A549 (cell line): Measurements from ENCODE around the gene BSDC1. TPM values are rescaled to one million over a fixed set of nuclear protein-coding genes. Genes with fewer than 3 reads are reported as not detected.

ENCODE experiments used
- ATAC-seq, 2 experiments: fragments of 200-7000 bp in 1 of 2; fragments of >200 bp in 1 of 2; cut with Nextera tagmentation in 1 of 2; cut with Tn5 transposase in 1 of 2; 3 replicates each; pipeline versions ENCODE4 v1.8.0 to v1.9.1; 2018 to 2020; ENCODE audit warnings: mild to moderate bottlenecking in 1 of 2, moderate library complexity in 1 of 2
- CTCF ChIA-PET: fragments of 300-600 bp; sonication (Branson Sonifier 250); formaldehyde crosslinking; extraction: SDS; loops from one replicate; lab custom pipeline; 2021; ENCODE audit warnings: antibody characterized with exemption, inconsistent platforms; lab: Yijun Ruan, JAX
- POLR2A ChIA-PET: fragments of 350-600 bp; formaldehyde crosslinking; extraction: SDS; loops from one replicate; lab custom pipeline; 2021; ENCODE audit warnings: antibody characterized with exemption, inconsistent platforms; lab: Yijun Ruan, JAX
- DNase-seq, 2 experiments: peaks; one replicate each; pipeline versions ENCODE4 v3.0.0 to v3.0.0-alpha.2; 2011 to 2016; ENCODE audit warnings: low read depth in 1 of 2, low spot score in 1 of 2
- FAIRE-seq: peaks from 2 replicates; lab custom pipeline; 2011; peaks lifted over from hg19 to GRCh38; lab: Jason Lieb, UNC
- H3K27ac ChIP-seq, 2 experiments: fragments of >200 bp; sonication (Bioruptor Twin); formaldehyde crosslinking; 3 replicates each; pipeline ENCODE4 v1.5.1; 2016 to 2017
- H3K4me1 ChIP-seq: fragments of >200 bp; sonication (Bioruptor Twin); formaldehyde crosslinking; 3 replicates; pipeline ENCODE4 v1.6.1; 2016
- H3K4me2 ChIP-seq: fragments of >200 bp; sonication (Bioruptor Twin); formaldehyde crosslinking; 3 replicates; pipeline ENCODE4 v1.6.1; 2016
- H3K4me3 ChIP-seq: fragments of >200 bp; sonication (Bioruptor Twin); formaldehyde crosslinking; 3 replicates; pipeline ENCODE4 v1.5.1; 2016
- H3K9me3 ChIP-seq: fragments of >200 bp; sonication (Bioruptor Twin); formaldehyde crosslinking; 3 replicates; pipeline ENCODE4 v1.6.1; 2016
- CBX2 ChIP-seq: fragments of 200-600 bp; sonication (generic); IDR thresholded peaks from 2 replicates; pipeline ENCODE4 v1.6.1; 2016; ENCODE audit warnings: low read depth, mild to moderate bottlenecking, borderline replicate concordance
- CEBPB ChIP-seq, 2 experiments: fragments of >200 bp in 1 of 2; sonication (Bioruptor Twin) in 1 of 2; formaldehyde crosslinking in 1 of 2; IDR thresholded peaks; 2 replicates each; pipeline ENCODE4 v1.6.1; 2012 to 2016
- CHD4 ChIP-seq: fragments of 200-600 bp; sonication (generic); IDR thresholded peaks from 2 replicates; pipeline ENCODE4 v1.6.1; 2016; ENCODE audit warnings: antibody characterized with exemption, mild to moderate bottlenecking, borderline replicate concordance
- EHF ChIP-seq: fragments of 250-450 bp; sonication (Bioruptor Pico); IDR thresholded peaks from 2 replicates; pipeline ENCODE4 v1.5.0; 2020; ENCODE audit warnings: mild to moderate bottlenecking
- FOSB ChIP-seq: fragments of 250-450 bp; sonication (Bioruptor Pico); IDR thresholded peaks from 2 replicates; pipeline ENCODE4 v1.5.0; 2020; ENCODE audit warnings: mild to moderate bottlenecking, moderate library complexity
- GATA3 ChIP-seq: IDR thresholded peaks from 2 replicates; pipeline ENCODE4 v1.6.1; 2012; ENCODE audit warnings: borderline replicate concordance
- HDAC2 ChIP-seq: fragments of 200-600 bp; sonication (generic); IDR thresholded peaks from 2 replicates; pipeline ENCODE4 v1.6.1; 2016
- JUN ChIP-seq, 2 experiments: fragments of >200 bp; sonication (Bioruptor Twin); formaldehyde crosslinking; IDR thresholded peaks; 2 replicates in 1 of 2; 3 replicates in 1 of 2; pipeline ENCODE4 v1.6.1; 2016 to 2017
- KDM5A ChIP-seq: fragments of 200-600 bp; sonication (generic); IDR thresholded peaks from 2 replicates; pipeline ENCODE4 v1.6.1; 2016; ENCODE audit warnings: antibody characterized with exemption, mild to moderate bottlenecking
- MAZ ChIP-seq: fragments of 150-350 bp; IDR thresholded peaks from 2 replicates; pipeline ENCODE4 v1.6.1; 2014; ENCODE audit warnings: antibody characterized with exemption, low read depth, low read length, borderline replicate concordance
- MYC ChIP-seq: IDR thresholded peaks from 2 replicates; pipeline ENCODE4 v1.6.1; 2012; ENCODE audit warnings: mild to moderate bottlenecking, inconsistent platforms, low read length, improper control_type of control experiment, borderline replicate concordance
- NFE2L2 ChIP-seq: fragments of 150-350 bp; conservative IDR thresholded peaks from 2 replicates; pipeline ENCODE4 v1.6.1; 2014; ENCODE audit warnings: low read length
- NR3C1 ChIP-seq: fragments of >200 bp; sonication (Bioruptor Twin); formaldehyde crosslinking; IDR thresholded peaks from 3 replicates; pipeline ENCODE4 v1.6.1; 2017
- POLR2AphosphoS2 ChIP-seq: conservative IDR thresholded peaks from 2 replicates; pipeline ENCODE4 v1.6.1; 2012; ENCODE audit warnings: low read length, improper control_type of control experiment, inconsistent platforms
- RAD21 ChIP-seq, 2 experiments: fragments of >200 bp in 1 of 2; sonication (Bioruptor Twin) in 1 of 2; formaldehyde crosslinking in 1 of 2; IDR thresholded peaks in 1 of 2; conservative IDR thresholded peaks in 1 of 2; 2 replicates in 1 of 2; 3 replicates in 1 of 2; pipeline ENCODE4 v1.6.1; 2012 to 2018; ENCODE audit warnings: inconsistent platforms in 1 of 2
- RARB ChIP-seq: fragments of 250-450 bp; sonication (Bioruptor Pico); IDR thresholded peaks from 2 replicates; pipeline ENCODE4 v1.8.0; 2021; ENCODE audit warnings: mild to moderate bottlenecking, moderate library complexity
- SREBF2 ChIP-seq: fragments of 450-650 bp; IDR thresholded peaks from 2 replicates; pipeline ENCODE4 v1.6.1; 2014; ENCODE audit warnings: mild to moderate bottlenecking, moderate library complexity
- TP53 ChIP-seq: fragments of 250-450 bp; sonication (Bioruptor Pico); IDR thresholded peaks from 2 replicates; pipeline ENCODE4 v1.5.0; 2021; ENCODE audit warnings: mild to moderate bottlenecking, moderate library complexity
- ZSCAN20 ChIP-seq: fragments of 250-450 bp; sonication (Bioruptor Pico); IDR thresholded peaks from 2 replicates; pipeline ENCODE4 v1.8.0; 2022; ENCODE audit warnings: mild to moderate bottlenecking, moderate library complexity
- WGBS: methylation state at CpG from one replicate; pipeline ENCODE4 v1.1.6; 2017; ENCODE audit errors: missing lambda C conversion rate; 5-methylcytosine and 5-hydroxymethylcytosine counted together
- polyA plus RNA-seq, 4 experiments: library from polyadenylated mRNA; depleted of rRNA in 3 of 4; stranded (reverse); fragments of >200 nt; fragmentation: RNase III in 1 of 4; extraction: RNeasy Plus Mini Kit Qiagen cat#74134 plus additional on column Dnase treatment in 1 of 4; gene quantifications; 2 replicates in 3 of 4; 3 replicates in 1 of 4; pipeline ENCODE4 v1.2.3, GENCODE V29; 2011 to 2017
- TF ChIP-seq, protein P1 (sequence below): fragments of 250-450 bp; sonication (Bioruptor Pico); IDR thresholded peaks from 2 replicates; pipeline ENCODE4 v1.5.0; 2020; ENCODE audit warnings: low read depth, mild to moderate bottlenecking, moderate library complexity
- TF ChIP-seq, protein P2 (sequence below): fragments of 450-650 bp; IDR thresholded peaks from 2 replicates; pipeline ENCODE4 v1.6.1; 2014; ENCODE audit warnings: antibody characterized with exemption
- TF ChIP-seq, protein P3 (sequence below): fragments of >200 bp; sonication (Bioruptor Twin); formaldehyde crosslinking; IDR thresholded peaks from 3 replicates; pipeline ENCODE4 v1.6.1; 2016

Gene BSDC1
- polyA plus RNA-seq, 2 of the 4 experiments (the other 2 are of a cell fraction), result 19.9 to 22.7 TPM

DNA sequence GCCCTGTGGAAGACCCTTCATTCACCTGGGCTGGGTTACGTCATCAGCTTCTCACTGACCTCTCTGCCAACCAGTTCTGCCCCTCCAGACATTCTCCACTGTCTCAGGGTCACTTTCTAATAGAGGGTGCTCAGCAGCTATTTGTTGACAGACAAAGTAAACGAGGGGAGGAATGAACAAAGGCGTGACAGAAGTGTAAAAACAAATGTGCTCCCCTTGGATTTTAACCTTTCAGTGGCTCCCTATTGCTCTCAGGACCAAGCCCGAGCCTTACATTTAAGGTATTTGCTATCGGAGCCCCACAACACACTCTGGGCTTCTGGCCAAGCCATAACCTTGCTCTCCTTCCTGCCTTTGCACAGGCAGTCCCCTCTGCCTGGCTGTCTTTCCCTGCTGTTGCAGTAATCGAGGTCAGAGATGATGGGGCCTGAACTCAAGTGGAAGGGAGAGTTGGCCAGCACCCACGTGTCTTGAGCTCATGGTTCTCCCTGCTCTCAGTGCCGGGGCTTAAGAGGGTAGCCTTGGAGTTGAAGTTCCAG, 48.9 kb downstream of the BSDC1 start:
- H3K4me3 ChIP-seq, result no peak overlapping the region
- FAIRE-seq (no peak), ATAC-seq (no peak), DNase-seq (no peak)
- H3K27ac ChIP-seq, result no peak overlapping the region
- no peaks in the 10 kb centered on the region for H3K9me3 ChIP-seq
- ChIA-PET CTCF (interaction anchor here (0.6 to 1.2 kb wide), 3 partner anchors 15 to 130 kb away, joined by 3 to 4 read pairs (median 4); no protein-coding TSS in a partner anchor), POLR2A (interaction anchor here (1.3 kb wide), 1 partner anchor 9 kb away, joined by 7 read pairs; the partner anchor contains the start of gene MARCKSL1)
- no peaks in the 10 kb centered on the region for H3K4me1 ChIP-seq
- WGBS, result 39% methylated on average over 7 of the region's 8 CpGs
- TF ChIP-seq NR3C1 (no peak), KDM5A (no peak), EHF (CRISPR knock-in tag) (no peak), JUN (IDR thresholded peaks at IDR 0.05) (no peak), ZSCAN20 (no peak), MYC (no peak), HDAC2 (no peak), TP53 (no peak), FOSB (CRISPR knock-in tag) (no peak), POLR2AphosphoS2 (no peak), CBX2 (no peak), NFE2L2 (no peak), SREBF2 (no peak), MAZ (no peak), RARB (CRISPR knock-in tag) (no peak), GATA3 (no peak)
- TF ChIP-seq, protein P1, sequence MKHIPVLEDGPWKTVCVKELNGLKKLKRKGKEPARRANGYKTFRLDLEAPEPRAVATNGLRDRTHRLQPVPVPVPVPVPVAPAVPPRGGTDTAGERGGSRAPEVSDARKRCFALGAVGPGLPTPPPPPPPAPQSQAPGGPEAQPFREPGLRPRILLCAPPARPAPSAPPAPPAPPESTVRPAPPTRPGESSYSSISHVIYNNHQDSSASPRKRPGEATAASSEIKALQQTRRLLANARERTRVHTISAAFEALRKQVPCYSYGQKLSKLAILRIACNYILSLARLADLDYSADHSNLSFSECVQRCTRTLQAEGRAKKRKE (CRISPR knock-in tag), result no peak
- TF ChIP-seq, protein P2, sequence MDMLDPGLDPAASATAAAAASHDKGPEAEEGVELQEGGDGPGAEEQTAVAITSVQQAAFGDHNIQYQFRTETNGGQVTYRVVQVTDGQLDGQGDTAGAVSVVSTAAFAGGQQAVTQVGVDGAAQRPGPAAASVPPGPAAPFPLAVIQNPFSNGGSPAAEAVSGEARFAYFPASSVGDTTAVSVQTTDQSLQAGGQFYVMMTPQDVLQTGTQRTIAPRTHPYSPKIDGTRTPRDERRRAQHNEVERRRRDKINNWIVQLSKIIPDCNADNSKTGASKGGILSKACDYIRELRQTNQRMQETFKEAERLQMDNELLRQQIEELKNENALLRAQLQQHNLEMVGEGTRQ, result no peak
- TF ChIP-seq, protein P3, sequence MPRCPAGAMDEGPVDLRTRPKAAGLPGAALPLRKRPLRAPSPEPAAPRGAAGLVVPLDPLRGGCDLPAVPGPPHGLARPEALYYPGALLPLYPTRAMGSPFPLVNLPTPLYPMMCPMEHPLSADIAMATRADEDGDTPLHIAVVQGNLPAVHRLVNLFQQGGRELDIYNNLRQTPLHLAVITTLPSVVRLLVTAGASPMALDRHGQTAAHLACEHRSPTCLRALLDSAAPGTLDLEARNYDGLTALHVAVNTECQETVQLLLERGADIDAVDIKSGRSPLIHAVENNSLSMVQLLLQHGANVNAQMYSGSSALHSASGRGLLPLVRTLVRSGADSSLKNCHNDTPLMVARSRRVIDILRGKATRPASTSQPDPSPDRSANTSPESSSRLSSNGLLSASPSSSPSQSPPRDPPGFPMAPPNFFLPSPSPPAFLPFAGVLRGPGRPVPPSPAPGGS, result no peak
- no peak overlapping the region for H3K4me2 ChIP-seq

DNA sequence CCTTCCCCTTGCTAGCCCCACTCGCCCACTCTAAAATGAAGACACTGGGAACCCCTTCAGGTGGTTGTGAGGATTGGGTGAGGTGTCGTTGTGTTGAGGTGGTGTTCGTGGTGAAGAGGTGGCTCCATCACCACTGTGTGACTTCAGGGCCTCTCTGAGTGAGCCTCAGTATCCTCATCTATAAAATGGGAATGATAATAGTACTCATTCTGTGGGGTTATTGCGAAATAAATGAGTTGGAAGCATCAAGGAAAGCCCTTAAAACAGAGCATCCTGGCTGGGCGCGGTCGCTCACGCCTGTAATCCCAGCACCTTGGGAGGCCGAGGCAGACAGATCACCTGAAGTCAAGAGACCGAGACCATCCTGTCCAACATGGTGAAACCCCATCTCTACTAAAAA, 51.5 kb downstream of the BSDC1 start:
- no peaks in the 10 kb centered on the region for H3K4me1 ChIP-seq
- ATAC-seq (no peak), DNase-seq (no peak), FAIRE-seq (no peak)
- H3K9me3 ChIP-seq, result no peaks in the 10 kb centered on the region
- H3K27ac ChIP-seq, result no peak overlapping the region
- peak in 1 of 2 experiments; percentile 39; a peak in 1 of 4 replicates for TF ChIP-seq CEBPB (IDR thresholded peaks at IDR 0.05)
- TF ChIP-seq EHF (CRISPR knock-in tag), result no peak
- TF ChIP-seq GATA3, result no peak
- no peak for TF ChIP-seq CHD4
- TF ChIP-seq, protein P2, result no peak
- no peak for TF ChIP-seq RAD21 (conservative IDR thresholded peaks at IDR 0.05 in 1 of 2, IDR thresholded peaks at IDR 0.05 in 1 of 2)
- no peak for TF ChIP-seq HDAC2
- TF ChIP-seq, all 56 proteins: peak for 1
- Histone ChIP-seq H3K4me2 (no peak overlapping the region), H3K4me3 (no peak overlapping the region)
- POLR2A ChIA-PET, result interaction anchor here (1.8 kb wide), 1 partner anchor 9 kb away, joined by 6 read pairs; no protein-coding TSS in a partner anchor
- CTCF ChIA-PET, result interaction anchor here (2.0 kb wide), 1 partner anchor 9 kb away, joined by 8 read pairs; no protein-coding TSS in a partner anchor
- 89% methylated on average over 10 of the region's 10 CpGs for WGBS
